Measurements from ENCODE around the gene PTPRN2.

- no peak for TF ChIP-seq CTCF (IDR thresholded peaks at IDR 0.05 in 2 of 3, conservative IDR thresholded peaks at IDR 0.05 in 1 of 3; ENCODE audit: borderline replicate concordance in 1 of 3, insufficient read depth in 1 of 3, low read depth in 2 of 3, low read length in 2 of 3)
- TF ChIP-seq POLR2A (IDR thresholded peaks at IDR 0.05; ENCODE audit: borderline replicate concordance, extremely low read depth, insufficient read depth, insufficient read length), result no peak
- TF ChIP-seq ZFX (IDR thresholded peaks at IDR 0.05), result no peak
- TF ChIP-seq POLR2AphosphoS5 (IDR thresholded peaks at IDR 0.05; ENCODE audit: low read depth, low read length), result no peak
- no peak for TF ChIP-seq RAD21 (IDR thresholded peaks at IDR 0.05; ENCODE audit: low read depth)
- TF ChIP-seq REST (IDR thresholded peaks at IDR 0.05; ENCODE audit: low read depth), result no peak
- no peak for TF ChIP-seq EZH2phosphoT487 (IDR thresholded peaks at IDR 0.05; ENCODE audit: borderline replicate concordance)
- TF ChIP-seq SP1 (IDR thresholded peaks at IDR 0.05; ENCODE audit: low read depth), result no peak
Observed at GRCh38 chr7:157820796-157821195, 766.8 kb downstream of the PTPRN2 start.
